Fibroblast of lung (primary cell): ENCODE results near the gene GPR142.

Experiments
- EZH2 ChIP-seq: IDR thresholded peaks from 2 replicates; pipeline ENCODE4 v1.5.1; 2012; ENCODE audit warnings: low read length, control low read depth, mild to moderate bottlenecking; ENCODE audit errors: missing control alignments
- TF ChIP-seq, protein P1 (sequence below), 2 donors: IDR thresholded peaks in 1 of 2; conservative IDR thresholded peaks in 1 of 2; 1 replicate in 1 of 2; 2 replicates in 1 of 2; pipeline ENCODE4 v1.5.1; 2011 to 2012; ENCODE audit warnings: low read length in 2 of 2, control low read depth in 1 of 2, inconsistent platforms in 1 of 2, low read depth in 1 of 2, mild to moderate bottlenecking in 1 of 2

DNA sequence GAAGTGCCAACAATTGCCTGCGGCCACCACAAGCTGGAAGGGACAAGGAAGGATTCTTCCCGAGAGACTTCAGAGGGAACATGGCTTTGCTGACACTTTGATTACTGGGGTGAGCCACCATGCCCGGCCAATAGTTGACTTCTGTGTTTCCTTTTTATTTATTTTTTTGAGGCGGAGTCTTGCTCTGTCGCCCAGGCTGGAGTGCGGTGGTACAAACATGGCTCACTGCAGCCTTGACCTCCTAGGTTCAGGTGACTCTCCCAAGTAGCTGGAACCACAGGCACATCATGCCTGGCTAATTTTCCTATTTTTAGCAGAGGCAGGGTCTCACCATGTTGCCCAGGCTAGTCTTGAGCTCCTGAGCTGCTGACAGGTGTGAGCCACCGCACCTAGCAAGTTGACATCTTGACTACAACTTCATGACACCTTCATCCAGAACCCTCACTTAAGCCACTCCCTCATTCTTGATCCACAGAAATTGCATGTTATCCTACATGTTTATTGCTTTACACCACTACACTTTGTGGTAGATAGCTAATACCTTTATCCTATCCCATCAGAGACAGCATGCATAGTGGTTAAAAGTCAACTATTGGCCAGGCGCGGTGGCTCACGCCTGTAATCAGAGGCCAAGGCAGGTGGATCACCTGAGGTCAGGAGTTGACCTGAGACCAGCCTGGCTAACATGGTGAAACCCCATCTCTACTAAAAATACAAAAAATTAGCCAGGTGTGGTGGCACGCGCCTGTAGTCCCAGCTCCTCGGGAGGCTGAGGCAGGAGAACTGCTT is 48.5 kb downstream of the GPR142 start:
- TF ChIP-seq, protein P1, sequence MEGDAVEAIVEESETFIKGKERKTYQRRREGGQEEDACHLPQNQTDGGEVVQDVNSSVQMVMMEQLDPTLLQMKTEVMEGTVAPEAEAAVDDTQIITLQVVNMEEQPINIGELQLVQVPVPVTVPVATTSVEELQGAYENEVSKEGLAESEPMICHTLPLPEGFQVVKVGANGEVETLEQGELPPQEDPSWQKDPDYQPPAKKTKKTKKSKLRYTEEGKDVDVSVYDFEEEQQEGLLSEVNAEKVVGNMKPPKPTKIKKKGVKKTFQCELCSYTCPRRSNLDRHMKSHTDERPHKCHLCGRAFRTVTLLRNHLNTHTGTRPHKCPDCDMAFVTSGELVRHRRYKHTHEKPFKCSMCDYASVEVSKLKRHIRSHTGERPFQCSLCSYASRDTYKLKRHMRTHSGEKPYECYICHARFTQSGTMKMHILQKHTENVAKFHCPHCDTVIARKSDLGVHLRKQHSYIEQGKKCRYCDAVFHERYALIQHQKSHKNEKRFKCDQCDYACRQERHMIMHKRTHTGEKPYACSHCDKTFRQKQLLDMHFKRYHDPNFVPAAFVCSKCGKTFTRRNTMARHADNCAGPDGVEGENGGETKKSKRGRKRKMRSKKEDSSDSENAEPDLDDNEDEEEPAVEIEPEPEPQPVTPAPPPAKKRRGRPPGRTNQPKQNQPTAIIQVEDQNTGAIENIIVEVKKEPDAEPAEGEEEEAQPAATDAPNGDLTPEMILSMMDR (conservative IDR thresholded peaks at IDR 0.05 in 1 of 2, IDR thresholded peaks at IDR 0.05 in 1 of 2; ENCODE audit: low read depth in 1 of 2, low read length in 2 of 2) = no peak
- TF ChIP-seq EZH2 = no peak
